ENCODE results near the gene PHC3.

The PHC3 gene

DNA sequence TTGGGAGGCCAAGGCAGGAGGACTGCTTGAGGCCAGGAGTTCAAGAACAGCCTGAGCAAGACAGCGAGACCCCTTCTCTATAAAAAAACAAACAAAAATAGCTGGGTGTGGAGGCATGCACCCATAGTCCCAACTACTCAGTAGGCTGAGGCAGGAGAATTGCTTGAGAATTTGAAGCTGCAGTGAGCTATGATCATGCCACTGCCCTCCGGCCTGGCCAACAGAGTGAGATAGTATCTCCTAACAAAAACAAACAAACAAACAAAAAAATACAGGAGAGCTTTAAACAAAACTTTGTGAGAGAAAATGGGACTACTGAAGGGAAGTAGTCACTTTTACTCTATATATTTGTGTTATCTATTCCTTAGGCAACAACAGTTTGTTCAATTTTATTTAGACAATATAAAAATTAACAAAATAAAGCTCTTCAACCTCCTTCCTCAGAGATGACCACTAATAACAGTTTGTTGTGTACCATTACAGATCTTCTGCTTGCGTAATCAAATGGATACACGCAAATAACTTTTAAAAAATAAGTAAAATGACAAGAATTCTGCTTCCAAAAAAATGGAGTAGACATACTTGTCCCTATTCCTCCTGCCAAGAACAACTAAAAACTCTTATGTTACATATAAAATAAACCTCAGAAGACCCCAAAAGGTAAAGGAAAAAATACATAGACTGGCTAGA lies 17.4 kb downstream of the PHC3 start:
- Histone ChIP-seq H3K4me3 (no peak overlapping the region), H3K4me2 (no peak overlapping the region), H3K9ac (no peak overlapping the region), H3K27me3 (no peaks in the 10 kb centered on the region), H3K4me1 (peaks cover 0 to 9% (median 0%) of the 10 kb centered on the region in 10 experiments; a peak in 1 of 20 replicates), H3K27ac (no peak overlapping the region), H3K9me3 (replicated peaks in 1 of 11) (peaks cover 0 to 25% (median 19%) of the 10 kb centered on the region in 11 experiments; a peak in 18 of 22 replicates), H4K20me1 (peaks cover 0 to 96% (median 38%) of the 10 kb centered on the region in 11 experiments; a peak in 14 of 22 replicates), H3K36me3 (peaks cover 88 to 100% (median 97%) of the 10 kb centered on the region in 11 experiments)
- no peak for TF ChIP-seq Cebpa-rat (IDR thresholded peaks at IDR 0.05)

DNA sequence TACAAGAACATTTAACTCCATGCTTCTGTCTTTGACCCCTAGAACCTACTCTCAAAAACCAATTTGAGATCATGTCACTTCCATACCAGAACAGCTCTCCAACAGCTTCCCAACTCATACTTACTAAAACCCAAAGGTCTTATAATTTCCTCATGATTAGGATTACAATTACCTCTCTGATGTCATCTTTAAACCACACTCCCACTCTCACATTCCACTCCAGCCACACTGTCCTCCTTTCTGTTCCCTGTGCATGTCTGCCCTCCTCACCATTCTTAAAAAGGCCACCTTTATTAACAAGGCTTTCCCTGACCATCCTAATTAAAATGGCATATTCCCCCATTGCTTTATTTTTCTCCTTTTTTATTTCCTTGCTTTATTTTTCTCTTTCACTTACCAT lies 18.9 kb downstream of the PHC3 start:
- no peak overlapping the region for H3K4me2 ChIP-seq
- H4K20me1 ChIP-seq: peaks cover 0 to 96% (median 50%) of the 10 kb centered on the region in 11 experiments; a peak in 15 of 22 replicates
- H3K27me3 ChIP-seq: no peaks in the 10 kb centered on the region
- H3K4me1 ChIP-seq: peaks cover 0 to 9% (median 0%) of the 10 kb centered on the region in 10 experiments; a peak in 1 of 20 replicates
- no peak overlapping the region for H3K4me3 ChIP-seq
- H3K9ac ChIP-seq: no peak overlapping the region
- no peak for TF ChIP-seq Cebpa-rat (IDR thresholded peaks at IDR 0.05)
- H3K36me3 ChIP-seq: peaks cover 85 to 98% (median 94%) of the 10 kb centered on the region in 11 experiments
- H3K27ac ChIP-seq: no peak overlapping the region
- H3K9me3 ChIP-seq (replicated peaks in 1 of 11): peaks cover 0 to 25% (median 19%) of the 10 kb centered on the region in 11 experiments; a peak in 18 of 22 replicates

DNA sequence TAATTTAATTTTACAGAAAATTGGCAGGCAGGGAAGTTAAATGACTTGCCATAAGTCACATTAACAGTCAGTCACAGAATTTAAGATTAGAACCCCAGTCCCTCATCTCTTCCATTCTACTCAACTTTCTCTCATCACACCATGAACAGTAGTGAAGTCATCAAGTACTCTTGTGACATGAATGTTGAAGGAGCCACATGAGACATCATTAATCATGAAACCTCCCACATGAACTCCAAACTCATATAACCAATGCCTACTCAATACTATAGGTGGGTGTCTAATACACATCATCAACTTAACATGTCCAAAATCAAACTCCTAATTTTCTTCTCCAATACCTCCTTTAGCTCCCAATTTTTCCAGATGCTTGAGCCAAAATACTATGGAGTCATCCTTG lies 19.5 kb downstream of the PHC3 start:
- Histone ChIP-seq H3K27ac (no peak overlapping the region), H3K4me2 (no peak overlapping the region), H3K4me3 (no peak overlapping the region), H3K27me3 (no peaks in the 10 kb centered on the region), H4K20me1 (peaks cover 0 to 96% (median 49%) of the 10 kb centered on the region in 11 experiments; a peak in 15 of 22 replicates), H3K36me3 (peaks cover 81 to 98% (median 93%) of the 10 kb centered on the region in 11 experiments), H3K9ac (no peak overlapping the region), H3K9me3 (replicated peaks in 1 of 11) (peaks cover 0 to 25% (median 19%) of the 10 kb centered on the region in 11 experiments; a peak in 18 of 22 replicates), H3K4me1 (peaks cover 0 to 9% (median 0%) of the 10 kb centered on the region in 10 experiments; a peak in 1 of 20 replicates)
- no peak for TF ChIP-seq Cebpa-rat (IDR thresholded peaks at IDR 0.05)

DNA sequence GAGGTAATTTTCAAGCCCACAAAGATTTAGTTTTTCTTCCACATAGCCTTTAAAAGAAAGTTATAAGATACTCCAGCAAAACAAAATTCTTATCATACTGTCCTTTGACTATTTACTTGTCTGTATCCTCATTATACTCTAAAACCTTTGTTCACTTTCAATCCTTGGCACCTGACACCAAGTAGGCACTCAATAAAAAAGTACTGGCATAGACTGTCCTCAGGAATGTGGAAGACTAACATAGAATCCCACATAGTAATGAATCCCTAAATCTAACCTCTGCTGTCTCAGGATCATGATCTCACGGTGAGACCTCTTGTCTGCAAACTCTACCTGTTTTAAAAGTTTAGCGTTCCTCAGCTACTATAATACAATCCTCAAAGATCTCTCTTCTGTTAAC lies 21.6 kb downstream of the PHC3 start:
- Histone ChIP-seq H3K27me3 (no peaks in the 10 kb centered on the region), H3K4me2 (no peak overlapping the region), H3K4me1 (peaks cover 7 to 14% (median 8%) of the 10 kb centered on the region in 10 experiments), H3K9ac (no peak overlapping the region), H3K9me3 (replicated peaks in 1 of 11) (peaks cover 0 to 25% (median 19%) of the 10 kb centered on the region in 11 experiments; a peak in 18 of 22 replicates), H3K36me3 (peaks cover 73 to 98% (median 89%) of the 10 kb centered on the region in 11 experiments), H4K20me1 (peaks cover 2 to 97% (median 58%) of the 10 kb centered on the region in 11 experiments; a peak in 19 of 22 replicates), H3K27ac (no peak overlapping the region), H3K4me3 (no peak overlapping the region)
- TF ChIP-seq Cebpa-rat (IDR thresholded peaks at IDR 0.05): no peak

DNA sequence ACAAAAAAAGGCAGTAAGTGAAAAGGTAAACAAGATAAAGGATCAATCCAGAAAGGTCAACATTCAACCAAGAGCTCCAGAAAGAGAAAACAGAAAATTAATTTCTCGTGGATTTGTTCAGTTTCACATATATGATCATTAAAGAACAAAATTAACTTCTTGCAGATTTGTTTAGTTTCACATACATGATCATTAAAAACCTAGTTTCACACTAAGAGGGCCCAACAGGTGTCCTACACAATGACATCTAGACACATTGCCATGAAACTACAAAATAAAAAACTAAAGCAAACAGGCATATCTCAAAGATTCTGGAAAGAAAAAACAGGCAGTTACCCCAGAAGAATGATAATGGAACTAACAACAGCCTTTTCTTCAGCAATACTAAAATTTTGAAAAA lies 22.1 kb downstream of the PHC3 start:
- Histone ChIP-seq H3K27me3 (no peaks in the 10 kb centered on the region), H3K9ac (no peak overlapping the region), H4K20me1 (peaks cover 6 to 97% (median 58%) of the 10 kb centered on the region in 11 experiments; a peak in 18 of 22 replicates), H3K36me3 (peaks cover 68 to 94% (median 84%) of the 10 kb centered on the region in 11 experiments), H3K4me3 (no peak overlapping the region), H3K4me1 (peaks cover 12 to 18% (median 13%) of the 10 kb centered on the region in 10 experiments), H3K27ac (no peak overlapping the region), H3K9me3 (replicated peaks in 1 of 11) (peaks cover 0 to 25% (median 19%) of the 10 kb centered on the region in 11 experiments; a peak in 18 of 22 replicates), H3K4me2 (no peak overlapping the region)
- TF ChIP-seq Cebpa-rat (IDR thresholded peaks at IDR 0.05): no peak

DNA sequence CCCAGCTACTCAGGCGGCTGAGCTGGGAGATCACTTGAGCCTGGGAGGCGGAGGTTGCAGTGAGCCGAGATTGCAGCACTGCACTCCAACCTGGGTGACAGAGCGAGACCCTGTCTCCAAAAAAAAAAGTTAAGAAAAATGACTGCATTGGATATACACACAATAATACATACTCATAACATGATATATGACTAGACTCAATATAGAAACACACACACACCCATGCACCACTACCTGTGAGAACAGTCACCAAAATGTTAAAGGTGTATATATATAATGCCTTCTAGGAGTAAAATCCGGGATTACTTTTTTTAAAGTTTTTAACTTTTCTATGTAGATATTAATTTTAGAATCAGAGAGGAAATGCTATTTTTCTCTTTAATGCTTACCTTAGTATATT lies 25.9 kb downstream of the PHC3 start:
- H3K9ac ChIP-seq: no peak overlapping the region
- no peaks in the 10 kb centered on the region; a peak in 1 of 22 replicates for H3K9me3 ChIP-seq (replicated peaks in 1 of 11)
- H3K27ac ChIP-seq: no peak overlapping the region
- peak overlapping the region in 10 of 11 experiments; percentile 52 to 81 (median 60); a peak in 17 of 22 replicates for H3K4me2 ChIP-seq
- no peak for TF ChIP-seq Cebpa-rat (IDR thresholded peaks at IDR 0.05)
- H3K36me3 ChIP-seq: peaks cover 43 to 83% (median 62%) of the 10 kb centered on the region in 11 experiments
- peaks cover 19 to 36% (median 26%) of the 10 kb centered on the region in 10 experiments for H3K4me1 ChIP-seq
- H3K27me3 ChIP-seq: no peaks in the 10 kb centered on the region
- H3K4me3 ChIP-seq: no peak overlapping the region
- peaks cover 6 to 98% (median 63%) of the 10 kb centered on the region in 11 experiments; a peak in 18 of 22 replicates for H4K20me1 ChIP-seq

DNA sequence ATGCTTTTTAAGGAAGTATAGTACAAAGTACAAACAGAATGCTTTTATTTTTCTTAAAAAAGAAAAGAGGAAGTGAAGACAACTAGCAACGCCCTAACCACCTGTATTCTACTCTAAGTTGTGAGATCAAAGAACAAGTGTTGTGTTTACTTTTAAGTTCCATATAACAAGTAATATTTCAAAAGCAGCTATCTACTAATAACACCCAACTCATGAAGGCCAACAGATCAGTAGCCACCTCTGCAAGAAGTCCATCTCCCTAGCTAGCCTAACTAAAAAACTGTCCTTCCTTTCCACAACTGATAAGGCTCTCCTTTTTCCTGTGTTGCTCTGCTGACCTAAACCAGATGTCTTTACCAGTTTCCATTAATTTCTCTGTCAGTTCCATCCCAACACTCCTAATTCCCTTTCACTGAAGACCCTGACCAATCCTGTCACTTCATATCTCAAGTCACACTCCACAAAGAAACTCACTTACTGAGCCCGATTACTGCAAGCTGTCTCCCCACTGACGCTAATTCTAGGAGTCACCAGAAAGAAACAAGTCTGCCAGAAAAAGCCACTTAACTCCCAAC lies 26.9 kb downstream of the PHC3 start:
- H3K9me3 ChIP-seq (replicated peaks in 1 of 11): no peaks in the 10 kb centered on the region; a peak in 1 of 22 replicates
- peaks cover 19 to 36% (median 26%) of the 10 kb centered on the region in 10 experiments for H3K4me1 ChIP-seq
- no peaks in the 10 kb centered on the region for H3K27me3 ChIP-seq
- no peak for TF ChIP-seq Cebpa-rat (IDR thresholded peaks at IDR 0.05)
- H3K4me3 ChIP-seq: no peak overlapping the region
- H3K36me3 ChIP-seq: peaks cover 45 to 83% (median 61%) of the 10 kb centered on the region in 11 experiments
- H4K20me1 ChIP-seq: peaks cover 6 to 93% (median 54%) of the 10 kb centered on the region in 11 experiments; a peak in 18 of 22 replicates
- peak overlapping the region in 9 of 11 experiments; percentile 8 to 33 (median 25); a peak in 9 of 22 replicates for H3K27ac ChIP-seq
- H3K4me2 ChIP-seq: peak overlapping the region; percentile 52 to 81 (median 62)
- H3K9ac ChIP-seq: no peak overlapping the region

DNA sequence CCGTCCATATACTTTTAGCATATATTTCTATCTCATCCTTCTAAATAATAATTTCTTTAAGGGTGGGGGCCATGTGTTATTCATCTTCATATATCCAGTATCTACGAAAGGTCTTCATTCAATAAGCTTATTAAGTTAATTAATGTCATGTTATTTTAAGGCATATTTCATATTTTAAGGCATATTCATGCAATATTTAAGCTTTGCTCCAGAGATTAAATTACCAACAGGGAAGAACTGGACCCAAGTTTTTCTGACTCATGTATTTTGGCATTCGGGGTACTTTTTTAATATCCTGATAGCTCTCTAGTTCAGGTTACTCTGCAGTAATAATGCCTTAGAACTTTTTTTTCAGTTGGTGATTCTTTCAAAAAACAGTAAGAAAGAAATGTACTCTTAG lies 27.4 kb downstream of the PHC3 start:
- no peak overlapping the region for H3K9ac ChIP-seq
- peaks cover 6 to 93% (median 52%) of the 10 kb centered on the region in 11 experiments; a peak in 18 of 22 replicates for H4K20me1 ChIP-seq
- H3K36me3 ChIP-seq: peaks cover 50 to 83% (median 62%) of the 10 kb centered on the region in 11 experiments
- H3K9me3 ChIP-seq (replicated peaks in 1 of 11): no peaks in the 10 kb centered on the region; a peak in 1 of 22 replicates
- TF ChIP-seq Cebpa-rat (IDR thresholded peaks at IDR 0.05): no peak
- peak overlapping the region in 9 of 11 experiments; percentile 52 to 72 (median 62); a peak in 13 of 22 replicates for H3K4me2 ChIP-seq
- H3K27me3 ChIP-seq: no peaks in the 10 kb centered on the region
- H3K4me1 ChIP-seq: peaks cover 19 to 36% (median 26%) of the 10 kb centered on the region in 10 experiments
- H3K27ac ChIP-seq: 0 out of 22 replicates have a peak overlapping the region, but pooled peaks of 2 of the 11 experiments have one; percentile 27 to 32
- H3K4me3 ChIP-seq: no peak overlapping the region

DNA sequence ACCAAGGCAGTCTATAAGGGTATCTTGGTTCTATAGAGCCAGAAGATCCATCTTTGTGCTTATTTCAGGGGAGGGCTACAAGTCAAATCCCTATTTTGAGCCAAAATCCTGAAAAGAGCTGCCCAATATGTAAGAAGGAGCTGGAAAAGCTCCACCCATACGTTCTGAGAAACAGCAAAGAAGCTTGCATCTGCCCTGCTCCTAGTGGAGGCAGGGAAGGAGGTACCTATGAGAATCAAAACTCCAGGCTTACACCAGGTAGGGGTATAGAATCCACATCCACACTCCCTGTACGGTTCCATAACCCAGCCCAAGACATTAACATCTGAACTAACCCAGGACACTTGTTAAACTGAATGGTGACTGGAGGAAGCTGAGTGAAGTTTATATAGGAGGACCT lies 30.0 kb downstream of the PHC3 start:
- H4K20me1 ChIP-seq: peaks cover 6 to 92% (median 39%) of the 10 kb centered on the region in 11 experiments; a peak in 18 of 22 replicates
- no peak overlapping the region for H3K4me2 ChIP-seq
- no peak overlapping the region for H3K9ac ChIP-seq
- no peaks in the 10 kb centered on the region for H3K9me3 ChIP-seq (replicated peaks in 1 of 11)
- H3K36me3 ChIP-seq: peaks cover 46 to 84% (median 64%) of the 10 kb centered on the region in 11 experiments
- H3K27me3 ChIP-seq: no peaks in the 10 kb centered on the region
- H3K4me3 ChIP-seq: no peak overlapping the region
- no peak overlapping the region for H3K27ac ChIP-seq
- TF ChIP-seq Cebpa-rat (IDR thresholded peaks at IDR 0.05): no peak
- peaks cover 19 to 36% (median 26%) of the 10 kb centered on the region in 10 experiments for H3K4me1 ChIP-seq

All from BLaER1 treated with 17β-estradiol and CSF1 and Interleukin-3, amounts not matched to agents 10 nM and 100 nM (cell line).